ENCODE measurements around the gene LDLRAD4.

GRCh38 chr18:13241083-13241892, 22.7 kb downstream of the LDLRAD4 start:
- TF ChIP-seq POLR2AphosphoS5 (IDR thresholded peaks at IDR 0.05; ENCODE audit: low read depth) (no peak), CTCF (IDR thresholded peaks at IDR 0.05; ENCODE audit: insufficient read depth, low read length) (no peak)

Measured in HL-60 (cell line).